Mucosa of descending colon (tissue), 3 donors: ENCODE results near the gene SH3RF3. TPM values are rescaled to one million over a fixed set of nuclear protein-coding genes. Genes with fewer than 3 reads are reported as not detected.

ENCODE experiments used
- ATAC-seq: fragments of 200-7000 bp; cut with Tn5 transposase; one replicate; pipeline ENCODE4 v1.9.1; 2020; ENCODE audit warnings: mild to moderate bottlenecking, moderate library complexity
- DNase-seq, 3 donors: peaks; one replicate each; pipeline ENCODE4 v3.0.0-alpha.2; 2020
- H3K36me3 ChIP-seq: fragments of 200-600 bp; one replicate; pipeline ENCODE4 v1.8.0; 2021; ENCODE audit warnings: low read depth, mild to moderate bottlenecking
- H3K4me1 ChIP-seq: fragments of 200-600 bp; one replicate; pipeline ENCODE4 v1.8.0; 2021; ENCODE audit warnings: low read depth, mild to moderate bottlenecking
- H3K4me3 ChIP-seq: fragments of 200-600 bp; one replicate; pipeline ENCODE4 v1.8.0; 2021; ENCODE audit warnings: mild to moderate bottlenecking
- H3K9me3 ChIP-seq: fragments of 200-600 bp; one replicate; pipeline ENCODE4 v1.8.0; 2021; ENCODE audit warnings: mild to moderate bottlenecking
- intact Hi-C, 2 donors: fragments of 100-400 bp; cut with DNase I in 1 of 2; cut with micrococcal nuclease in 1 of 2; formaldehyde crosslinking; loops; one replicate each; pipeline versions ENCODE4 v1.11.0 to v1.11.1; 2022; cut with DNase I, micrococcal nuclease
- total RNA-seq, 3 donors: library from RNA; stranded (reverse); fragmentation: NEBNext Ultra II Directional in 2 of 3; extraction: Animal tissue kit (Norgen Biotek cat#: 25700) in 2 of 3; gene quantifications; one replicate each; pipeline versions ENCODE4 v1.2.1 to v1.2.4, GENCODE V29; 2021 to 2023
- TF ChIP-seq, protein P1 (sequence below): fragments of 200-600 bp; IDR thresholded peaks from one replicate; pipeline ENCODE4 v1.8.0; 2022; ENCODE audit warnings: antibody characterized with exemption, mild to moderate bottlenecking
- donor health status: DM: no; HTN: no; CAD: no; lungs with moderate emphysema.
- donor health status: DM: no; HTN: no; CAD: no.
- donor health status: DM: no; HTN: yes; CAD: no.

Gene SH3RF3
- total RNA-seq, 3 donors from 2014 or later, result 1.9 to 3.7 (median 3.0) TPM

GRCh38 chr2:109339519-109339966 lies 210.5 kb downstream of the SH3RF3 start:
- ATAC-seq (no peak), DNase-seq (no peak)
- H3K4me3 ChIP-seq, result no peak overlapping the region
- TF ChIP-seq, protein P1, sequence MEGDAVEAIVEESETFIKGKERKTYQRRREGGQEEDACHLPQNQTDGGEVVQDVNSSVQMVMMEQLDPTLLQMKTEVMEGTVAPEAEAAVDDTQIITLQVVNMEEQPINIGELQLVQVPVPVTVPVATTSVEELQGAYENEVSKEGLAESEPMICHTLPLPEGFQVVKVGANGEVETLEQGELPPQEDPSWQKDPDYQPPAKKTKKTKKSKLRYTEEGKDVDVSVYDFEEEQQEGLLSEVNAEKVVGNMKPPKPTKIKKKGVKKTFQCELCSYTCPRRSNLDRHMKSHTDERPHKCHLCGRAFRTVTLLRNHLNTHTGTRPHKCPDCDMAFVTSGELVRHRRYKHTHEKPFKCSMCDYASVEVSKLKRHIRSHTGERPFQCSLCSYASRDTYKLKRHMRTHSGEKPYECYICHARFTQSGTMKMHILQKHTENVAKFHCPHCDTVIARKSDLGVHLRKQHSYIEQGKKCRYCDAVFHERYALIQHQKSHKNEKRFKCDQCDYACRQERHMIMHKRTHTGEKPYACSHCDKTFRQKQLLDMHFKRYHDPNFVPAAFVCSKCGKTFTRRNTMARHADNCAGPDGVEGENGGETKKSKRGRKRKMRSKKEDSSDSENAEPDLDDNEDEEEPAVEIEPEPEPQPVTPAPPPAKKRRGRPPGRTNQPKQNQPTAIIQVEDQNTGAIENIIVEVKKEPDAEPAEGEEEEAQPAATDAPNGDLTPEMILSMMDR, result no peak
- intact Hi-C loops, result no loop called here
- no peaks in the 10 kb centered on the region for H3K9me3 ChIP-seq
- no peaks in the 10 kb centered on the region for H3K36me3 ChIP-seq
- H3K4me1 ChIP-seq, result no peaks in the 10 kb centered on the region

DNA sequence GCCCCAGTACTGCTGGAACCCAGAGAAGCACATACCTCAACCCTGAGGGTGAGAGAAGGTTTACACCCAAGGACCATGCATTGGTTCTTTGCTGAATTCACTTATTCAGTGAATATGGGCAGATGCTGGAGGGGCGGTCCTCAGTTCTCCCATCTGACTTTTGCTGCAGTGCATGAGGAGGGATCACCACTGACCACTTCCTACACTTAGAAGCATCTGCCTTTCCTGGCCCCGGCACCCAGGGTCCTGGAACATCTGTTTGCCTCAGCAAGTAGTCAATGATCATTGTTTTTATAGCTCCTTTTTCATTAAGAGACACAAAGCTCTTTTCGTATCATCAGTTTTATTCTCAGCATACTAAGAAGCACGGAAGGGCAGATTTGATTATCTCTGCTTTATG lies 211.4 kb downstream of the SH3RF3 start:
- ATAC-seq (no peak), DNase-seq (no peak)
- no peak overlapping the region for H3K4me3 ChIP-seq
- no peaks in the 10 kb centered on the region for H3K36me3 ChIP-seq
- no peaks in the 10 kb centered on the region for H3K9me3 ChIP-seq
- intact Hi-C loops, result no loop called here
- TF ChIP-seq, protein P1, result no peak
- H3K4me1 ChIP-seq, result no peaks in the 10 kb centered on the region

DNA sequence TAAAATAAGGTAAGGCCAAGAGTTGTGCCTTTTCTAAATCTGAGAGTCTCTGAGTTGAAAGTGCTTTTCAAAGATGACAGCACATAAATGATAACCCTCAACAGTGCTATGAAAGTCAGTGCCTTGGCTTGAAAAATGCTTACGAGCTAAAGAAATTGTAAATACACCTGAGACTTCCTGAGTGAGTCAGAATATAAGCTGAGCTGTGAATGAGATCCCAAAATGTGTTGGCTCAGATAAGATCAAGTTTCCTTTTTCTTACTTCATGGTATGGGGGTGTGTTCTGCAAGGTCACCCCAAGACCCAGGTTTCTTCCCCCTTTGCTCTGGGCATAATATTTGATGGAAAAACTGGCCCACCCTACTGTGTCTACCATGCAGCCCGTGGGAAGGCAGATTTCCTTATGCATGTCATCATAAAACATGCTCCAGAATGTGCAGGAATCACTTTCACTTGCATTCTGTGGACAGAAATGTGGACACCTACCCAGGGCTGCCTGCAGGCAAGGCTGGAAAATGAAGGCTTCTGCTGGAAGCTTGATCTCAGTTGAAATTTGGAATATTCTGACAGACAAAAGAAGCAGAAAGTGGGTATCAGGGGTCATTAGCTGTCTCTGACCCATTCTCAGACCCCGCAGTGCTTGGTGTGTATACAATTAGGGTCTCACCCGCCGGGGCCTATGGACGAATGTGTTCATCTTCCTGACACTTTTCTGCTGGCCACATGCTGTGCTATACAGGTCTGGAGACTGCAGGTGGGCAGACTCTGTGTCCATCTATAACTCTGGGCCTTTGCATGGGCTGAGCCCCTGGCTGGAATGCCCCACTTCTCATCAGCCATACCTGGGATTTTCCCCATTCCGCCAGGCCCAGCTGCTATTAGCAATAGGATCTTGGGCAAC lies 212.6 kb downstream of the SH3RF3 start:
- TF ChIP-seq, protein P1, result no peak
- Histone ChIP-seq H3K36me3 (no peaks in the 10 kb centered on the region), H3K4me3 (no peak overlapping the region), H3K9me3 (no peaks in the 10 kb centered on the region), H3K4me1 (no peaks in the 10 kb centered on the region)
- ATAC-seq (no peak), DNase-seq (no peak)
- intact Hi-C loops, result no loop called here

DNA sequence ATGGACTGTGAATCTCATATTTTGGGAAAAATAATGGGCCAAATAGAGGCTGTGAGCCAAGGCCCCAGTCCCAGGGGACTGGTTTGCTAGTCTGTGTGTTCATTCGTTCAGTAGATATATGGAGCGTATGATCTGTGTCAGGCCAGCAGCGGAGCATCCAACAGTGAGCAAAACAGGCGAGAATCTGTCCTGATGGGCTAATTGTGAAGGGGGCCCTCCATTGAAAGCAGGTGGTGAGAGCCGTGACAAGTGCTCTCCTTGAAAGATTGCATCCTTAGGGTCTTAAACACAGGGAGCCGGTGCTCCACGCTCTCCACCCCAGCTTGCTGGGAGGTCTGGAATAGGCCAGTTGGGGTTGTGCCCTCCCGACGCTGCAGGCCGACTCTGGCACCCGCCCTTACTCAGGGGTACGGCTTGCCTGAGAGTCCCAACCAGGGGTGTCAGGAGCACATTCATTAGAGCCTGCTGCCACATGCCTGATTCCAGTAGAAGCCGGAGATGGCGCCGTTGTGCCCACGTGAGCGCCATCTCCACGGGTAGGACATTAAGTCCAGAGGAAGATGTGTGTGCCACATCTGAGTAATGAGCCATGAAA lies 213.3 kb downstream of the SH3RF3 start:
- intact Hi-C loops, result no loop called here
- DNase-seq, result no peak
- Histone ChIP-seq H3K9me3 (no peaks in the 10 kb centered on the region), H3K4me1 (no peaks in the 10 kb centered on the region), H3K36me3 (no peaks in the 10 kb centered on the region), H3K4me3 (no peak overlapping the region)
- TF ChIP-seq, protein P1, result no peak
- no peak for ATAC-seq

GRCh38 chr2:109342930-109343329 lies 213.9 kb downstream of the SH3RF3 start:
- no peak for ATAC-seq
- no peak overlapping the region for H3K4me3 ChIP-seq
- H3K4me1 ChIP-seq, result no peaks in the 10 kb centered on the region
- H3K9me3 ChIP-seq, result no peaks in the 10 kb centered on the region
- no peak for DNase-seq
- intact Hi-C loops, result no loop called here
- H3K36me3 ChIP-seq, result no peaks in the 10 kb centered on the region
- TF ChIP-seq, protein P1, result no peak
